Activated CD8-positive, alpha-beta memory T cell treated with anti-CD3 and anti-CD28 coated beads, Interleukin-2, amount 50 U/mL, for 48 hours (primary cell): ENCODE results near the gene RALGAPB.
"Not testable (repeated sequence)": the region's sequence is repeated elsewhere in the genome, so short reads cannot be mapped to it uniquely, and the experiment has no call there.

ENCODE experiments used
- DNase-seq: peaks from one replicate; pipeline ENCODE4 v3.0.0-alpha.2; 2020

RALGAPB gene

DNA sequence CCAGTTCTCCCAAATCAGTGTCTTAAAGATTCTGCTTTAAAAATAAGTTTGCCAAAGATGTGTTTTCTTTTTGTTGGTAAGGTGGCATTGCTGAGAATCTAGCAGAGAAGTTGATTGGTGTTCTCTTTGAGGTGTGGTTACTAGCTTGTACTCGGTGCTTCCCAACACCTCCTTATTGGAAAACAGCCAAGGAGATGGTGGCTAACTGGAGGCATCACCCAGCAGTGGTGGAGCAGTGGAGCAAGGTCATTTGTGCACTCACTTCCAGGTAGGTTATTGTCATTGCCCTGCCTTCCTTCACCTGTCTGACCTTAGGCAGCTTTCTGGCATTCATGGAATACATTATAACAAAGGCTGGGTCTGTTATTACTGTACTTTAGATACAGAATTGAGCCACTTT, 26.7 kb downstream of the RALGAPB start:
- no peak for DNase-seq

DNA sequence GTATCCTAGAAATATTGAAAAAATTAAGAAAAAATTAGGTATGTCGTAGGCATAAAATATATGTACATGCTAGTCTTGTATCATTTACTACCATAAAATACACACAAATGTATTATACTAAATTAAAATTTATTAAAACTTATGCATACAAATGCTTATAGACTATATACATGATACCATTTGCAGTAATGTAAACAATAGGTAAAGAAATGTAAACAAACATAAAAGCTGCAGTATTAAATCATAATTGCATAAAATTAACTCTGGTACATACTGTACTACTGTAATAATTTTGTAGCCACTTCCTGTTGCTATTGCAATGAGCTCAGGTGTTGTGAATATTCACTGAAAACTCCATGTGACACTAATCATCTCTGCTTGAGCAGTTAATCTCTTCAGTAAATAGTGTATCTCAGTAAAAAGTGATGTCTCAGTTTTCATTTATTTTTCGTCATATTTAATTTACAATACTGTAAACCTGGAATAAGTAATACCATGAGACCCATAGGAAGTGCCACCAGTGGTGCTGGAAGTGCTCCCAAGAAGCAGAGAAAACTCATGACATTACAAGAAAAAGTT, 29.3 kb downstream of the RALGAPB start:
- no peak for DNase-seq

DNA sequence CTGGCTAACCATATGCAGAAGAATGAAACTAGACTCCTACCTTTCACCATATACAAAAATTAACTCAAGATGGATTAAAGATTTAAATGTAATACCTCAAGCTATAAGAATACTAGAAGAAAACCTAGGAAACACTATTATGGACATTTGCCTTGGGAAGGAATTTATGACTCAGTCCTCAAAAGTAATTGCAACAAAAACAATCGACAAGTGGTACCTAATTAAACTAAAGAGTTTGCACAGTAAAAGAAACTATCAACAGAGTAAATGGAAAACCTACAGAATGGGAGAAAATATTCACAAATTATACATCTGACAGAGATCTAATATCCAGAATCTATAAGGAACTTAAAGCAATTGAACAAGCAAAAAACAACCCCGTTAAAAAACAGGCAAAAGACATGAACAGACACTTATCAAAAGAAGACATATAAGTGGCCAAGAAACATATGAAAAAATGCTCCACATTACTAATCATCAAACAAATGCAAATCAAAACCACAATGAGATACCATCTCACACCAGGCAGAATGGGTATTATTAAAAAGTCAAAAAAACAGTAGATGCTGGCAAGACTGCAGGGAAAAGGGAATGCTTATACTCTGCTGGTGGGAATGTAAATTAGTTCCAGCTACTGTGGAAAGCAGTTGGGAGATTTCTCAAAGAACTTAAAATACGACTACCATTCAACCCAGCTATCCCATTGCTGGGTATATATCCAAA, 31.9 kb downstream of the RALGAPB start:
- no peak for DNase-seq

DNA sequence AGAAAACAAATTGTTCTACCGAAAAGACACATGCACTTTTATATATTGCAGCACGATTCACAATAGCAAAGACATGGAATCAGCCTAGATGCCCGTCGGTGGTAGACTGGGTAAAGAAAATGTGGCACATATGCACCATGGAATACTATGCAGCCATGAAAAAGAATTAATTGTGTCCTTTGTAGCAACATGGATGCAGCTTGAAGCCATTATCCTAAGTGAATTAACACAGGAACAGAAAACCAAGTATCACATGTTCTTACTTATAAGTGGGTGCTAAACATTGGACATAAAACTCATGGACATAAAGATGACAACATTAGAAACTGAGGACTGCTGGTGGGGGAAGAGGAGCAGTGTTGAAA, 32.4 kb downstream of the RALGAPB start:
- DNase-seq, result no peak

DNA sequence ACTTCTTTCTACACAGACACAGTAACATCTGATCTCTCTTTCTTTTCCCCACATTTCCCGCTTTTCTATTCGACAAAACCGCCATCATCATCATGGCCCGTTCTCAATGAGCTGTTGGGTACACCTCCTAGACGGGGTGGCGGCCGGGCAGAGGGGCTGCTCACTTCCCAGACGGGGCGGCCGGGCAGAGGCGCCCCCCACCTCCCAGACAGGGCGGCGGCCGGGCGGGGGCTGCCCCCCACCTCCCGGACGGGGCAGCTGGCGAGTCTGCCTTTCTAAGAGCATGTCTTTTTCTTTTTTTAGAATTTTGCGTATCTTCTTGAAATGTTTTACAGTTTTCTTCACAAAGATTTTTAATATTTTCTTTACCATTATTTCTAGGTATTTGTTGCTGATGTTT, 39.1 kb downstream of the RALGAPB start:
- DNase-seq, result not testable (repeated sequence)

DNA sequence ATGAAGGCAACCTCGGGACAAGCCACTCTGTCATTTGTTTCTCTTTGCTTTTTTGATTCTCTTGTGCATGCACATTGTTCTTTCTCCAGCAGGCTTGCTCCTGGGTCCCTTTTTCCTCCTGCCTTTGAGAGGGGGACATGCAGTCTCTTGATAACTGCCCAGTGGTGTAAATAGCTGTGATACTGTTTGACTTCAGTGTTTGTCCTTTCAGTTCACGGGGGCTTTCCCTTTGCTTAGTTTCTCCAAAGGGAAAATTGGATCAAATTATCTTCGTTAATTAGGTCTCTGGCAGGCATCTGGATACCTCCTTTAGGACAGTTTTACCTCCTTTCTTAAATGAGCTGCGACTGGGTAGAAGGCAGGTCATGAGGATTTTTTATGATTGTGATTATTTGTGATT, 41.5 kb downstream of the RALGAPB start:
- DNase-seq, result no peak

DNA sequence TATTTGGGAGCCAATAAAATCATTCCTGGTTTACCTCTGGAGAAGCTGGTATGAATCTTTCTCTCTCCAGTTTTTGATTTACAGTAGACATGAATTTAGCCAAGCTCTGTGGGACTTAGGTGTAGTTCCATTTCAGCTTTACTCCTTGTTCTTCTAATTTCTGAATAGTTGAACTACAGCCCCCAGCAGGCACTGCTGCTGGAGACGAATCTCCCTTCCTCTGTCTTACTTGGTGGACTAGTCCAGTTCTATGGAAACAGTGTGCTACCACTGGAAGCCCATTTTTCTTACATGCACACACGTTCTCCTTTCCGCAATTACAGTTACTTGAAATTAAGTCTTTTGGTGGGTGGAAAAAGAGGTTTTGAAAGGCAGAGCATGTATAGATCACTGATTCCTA, 42.3 kb downstream of the RALGAPB start:
- DNase-seq, result no peak

DNA sequence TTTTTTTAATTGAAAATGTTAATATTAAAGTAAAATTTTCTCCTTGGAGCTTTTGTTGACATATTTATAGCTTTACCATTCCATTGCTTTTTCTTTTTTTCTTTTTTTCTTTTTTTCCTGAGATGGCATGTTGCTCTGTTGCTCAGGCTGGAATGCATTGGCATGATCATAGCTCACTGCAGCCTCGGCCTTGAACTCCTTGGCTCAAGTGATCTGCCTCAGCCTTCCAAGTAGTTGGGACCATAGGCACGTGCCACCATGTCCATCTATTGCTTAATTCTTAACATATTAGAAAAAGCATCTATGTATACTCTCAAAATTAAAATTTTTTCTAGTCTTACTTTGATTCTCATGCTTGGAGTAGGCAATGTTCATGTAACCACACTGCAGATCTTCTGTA, 43.0 kb downstream of the RALGAPB start:
- DNase-seq, result no peak

DNA sequence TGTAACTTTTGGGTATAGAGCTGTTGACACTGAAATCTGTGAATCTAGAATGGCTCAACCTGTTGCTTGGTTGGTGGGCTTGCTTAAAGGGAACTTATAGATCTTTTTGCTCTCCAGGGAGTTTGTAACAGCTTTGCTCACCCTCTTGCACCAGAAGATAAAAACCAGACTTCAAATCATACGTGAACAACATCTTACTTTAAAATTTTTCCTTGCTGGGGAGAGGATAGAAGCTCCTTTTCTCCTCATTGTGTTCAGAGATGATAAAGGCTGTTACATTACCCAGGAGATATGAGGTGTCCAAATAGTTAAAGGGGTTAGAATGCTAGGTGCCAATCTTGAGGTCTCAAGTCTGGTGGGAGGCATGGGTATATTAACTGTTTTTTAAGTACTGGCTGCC, 46.8 kb downstream of the RALGAPB start:
- no peak for DNase-seq

DNA sequence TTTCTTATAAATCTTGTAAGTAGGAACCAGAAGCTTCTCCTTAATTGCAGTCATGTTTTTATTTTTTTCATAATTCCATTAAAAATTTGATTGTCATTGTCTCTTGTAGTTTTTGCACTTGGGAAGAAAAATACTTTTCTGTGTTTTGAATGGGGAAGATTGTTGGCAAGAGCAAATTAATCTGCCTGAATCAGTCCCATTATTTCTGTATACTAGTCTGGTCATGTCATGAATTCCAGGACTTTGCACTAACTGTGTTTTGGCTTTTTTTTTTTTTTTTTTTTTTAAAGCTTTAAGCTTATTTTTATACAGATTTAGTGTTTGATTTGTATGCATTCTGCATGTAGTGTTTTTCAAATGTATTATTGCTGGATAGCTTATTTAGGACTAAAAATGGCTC, 47.6 kb downstream of the RALGAPB start:
- no peak for DNase-seq

DNA sequence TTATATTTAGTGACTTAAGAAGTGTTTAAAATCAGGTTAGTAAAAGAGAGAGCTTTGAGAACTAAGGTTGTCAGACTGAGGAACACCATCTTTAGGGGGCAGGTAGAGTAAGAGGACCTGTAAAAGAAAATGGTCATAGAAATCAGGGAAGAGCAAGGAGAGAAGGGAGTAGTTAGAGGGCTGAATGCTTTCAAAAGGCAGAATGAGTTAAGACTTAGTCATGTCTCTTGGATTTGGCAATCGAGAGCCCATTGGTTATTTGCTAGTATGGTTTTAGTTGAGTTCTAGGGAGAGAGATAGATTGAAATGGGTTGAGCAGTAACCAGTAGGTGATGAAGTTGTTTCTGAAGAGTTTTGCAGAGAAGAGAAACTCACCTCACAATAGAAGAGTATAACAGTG, 51.1 kb downstream of the RALGAPB start:
- no peak for DNase-seq

DNA sequence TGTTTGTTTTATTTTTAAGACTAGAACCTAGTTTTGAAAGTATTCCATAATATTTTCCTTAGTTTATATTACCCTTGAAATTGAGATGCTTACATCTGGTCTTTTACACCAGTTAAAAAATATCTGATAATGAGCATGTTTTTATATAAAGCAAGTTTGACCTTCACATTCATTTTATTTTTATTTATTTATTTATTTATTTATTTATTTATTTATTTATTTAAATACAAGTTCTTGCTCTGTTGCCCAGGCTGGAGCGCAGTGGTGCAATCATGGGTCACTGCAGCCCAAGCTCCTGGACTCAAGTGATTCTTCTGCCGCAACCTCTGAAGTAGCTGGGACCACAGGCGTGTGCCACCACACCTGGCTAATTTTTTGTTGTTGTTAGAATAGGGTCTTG, 55.5 kb downstream of the RALGAPB start:
- no peak for DNase-seq

DNA sequence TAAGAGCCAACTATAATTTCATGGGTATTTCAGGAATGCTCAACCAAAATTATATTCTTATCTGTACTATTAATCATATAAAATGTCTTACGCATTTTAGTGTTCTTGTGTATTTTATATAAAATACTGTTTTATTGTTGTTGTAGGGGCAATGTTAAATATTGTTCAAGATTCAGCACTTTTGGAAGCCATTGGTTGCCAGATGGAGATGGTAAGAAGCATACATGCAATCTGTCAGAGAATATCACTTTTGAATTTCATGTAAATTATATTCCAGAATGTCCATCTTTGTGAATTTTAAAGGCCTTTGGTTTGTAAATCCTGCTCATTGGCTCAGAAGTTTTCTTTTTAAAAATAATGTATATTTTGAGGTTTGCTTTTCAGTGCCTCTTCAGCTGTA, 58.4 kb downstream of the RALGAPB start:
- DNase-seq, result no peak

DNA sequence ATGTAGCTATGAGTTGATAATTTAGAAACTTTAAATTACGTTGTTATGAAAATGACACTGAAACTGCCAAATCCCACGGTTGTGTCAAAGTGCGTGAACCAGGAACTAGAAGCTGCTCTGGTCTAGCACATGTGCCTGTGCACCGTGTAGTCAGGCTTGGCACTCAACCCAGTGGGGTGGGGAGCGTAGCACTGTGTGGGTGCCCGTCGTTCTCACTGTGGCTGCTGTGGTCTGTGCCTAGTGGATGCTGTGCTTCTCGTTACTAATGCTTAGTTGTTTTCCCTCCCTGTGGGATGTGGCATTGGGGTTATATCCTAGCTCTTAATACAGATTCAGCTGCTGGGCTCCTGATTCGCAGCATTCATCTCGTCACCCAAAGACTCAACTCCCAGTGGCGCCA, 62.1 kb downstream of the RALGAPB start:
- peak; percentile 59 for DNase-seq

DNA sequence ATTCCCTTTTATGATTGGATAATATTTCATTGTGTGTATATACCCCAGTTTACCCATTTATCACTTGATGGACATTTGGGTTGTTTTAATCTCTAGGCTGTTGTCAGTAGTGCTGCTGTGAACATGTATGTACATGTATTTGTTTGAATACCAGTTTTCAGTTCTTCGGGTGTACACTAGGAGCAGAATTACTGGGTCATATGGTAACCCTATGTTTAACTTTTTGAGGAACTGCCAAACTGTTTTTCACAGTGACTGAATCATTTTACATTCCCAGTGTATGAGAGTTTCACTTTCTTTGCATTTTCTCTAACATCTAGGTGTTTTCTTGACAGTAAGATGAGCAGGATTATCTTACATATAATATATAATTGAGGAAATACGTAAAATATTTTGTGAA, 63.7 kb downstream of the RALGAPB start:
- DNase-seq, result no peak

DNA sequence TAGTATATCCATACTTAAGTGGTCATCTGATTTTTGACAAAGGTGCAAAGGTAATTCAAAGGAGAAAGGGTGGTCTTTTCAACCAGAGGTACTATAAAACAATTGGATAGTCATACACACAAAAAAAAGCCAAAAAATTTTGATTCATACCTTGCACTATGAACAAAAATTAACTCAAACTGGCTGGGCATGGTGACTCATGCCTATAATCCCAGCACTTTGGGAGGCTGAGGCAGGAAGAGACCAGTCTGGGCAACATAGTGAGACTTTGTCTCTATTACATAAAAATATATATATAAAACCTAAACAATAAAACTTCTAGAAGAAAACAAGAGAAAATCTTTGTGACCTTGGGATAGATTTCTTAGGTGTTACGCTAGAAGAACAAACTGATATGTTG, 64.5 kb downstream of the RALGAPB start:
- no peak for DNase-seq

DNA sequence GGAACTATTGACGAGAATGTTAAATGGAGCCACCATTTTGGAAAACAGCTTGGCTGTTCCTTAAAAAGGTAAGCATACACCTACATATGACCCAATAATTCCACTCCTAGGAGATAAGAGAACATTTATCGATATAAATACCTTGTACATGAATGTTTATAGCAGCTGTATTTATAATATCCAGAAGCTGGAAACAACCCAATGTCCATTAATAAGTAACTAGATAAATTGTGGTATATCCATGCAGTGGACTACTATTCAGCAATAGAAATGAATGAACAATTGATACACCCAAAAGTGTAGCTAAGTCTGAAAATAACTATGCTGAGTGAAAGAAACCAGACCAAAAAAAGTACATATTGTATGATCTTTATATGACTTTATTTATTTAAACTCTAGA, 66.1 kb downstream of the RALGAPB start:
- DNase-seq, result no peak

DNA sequence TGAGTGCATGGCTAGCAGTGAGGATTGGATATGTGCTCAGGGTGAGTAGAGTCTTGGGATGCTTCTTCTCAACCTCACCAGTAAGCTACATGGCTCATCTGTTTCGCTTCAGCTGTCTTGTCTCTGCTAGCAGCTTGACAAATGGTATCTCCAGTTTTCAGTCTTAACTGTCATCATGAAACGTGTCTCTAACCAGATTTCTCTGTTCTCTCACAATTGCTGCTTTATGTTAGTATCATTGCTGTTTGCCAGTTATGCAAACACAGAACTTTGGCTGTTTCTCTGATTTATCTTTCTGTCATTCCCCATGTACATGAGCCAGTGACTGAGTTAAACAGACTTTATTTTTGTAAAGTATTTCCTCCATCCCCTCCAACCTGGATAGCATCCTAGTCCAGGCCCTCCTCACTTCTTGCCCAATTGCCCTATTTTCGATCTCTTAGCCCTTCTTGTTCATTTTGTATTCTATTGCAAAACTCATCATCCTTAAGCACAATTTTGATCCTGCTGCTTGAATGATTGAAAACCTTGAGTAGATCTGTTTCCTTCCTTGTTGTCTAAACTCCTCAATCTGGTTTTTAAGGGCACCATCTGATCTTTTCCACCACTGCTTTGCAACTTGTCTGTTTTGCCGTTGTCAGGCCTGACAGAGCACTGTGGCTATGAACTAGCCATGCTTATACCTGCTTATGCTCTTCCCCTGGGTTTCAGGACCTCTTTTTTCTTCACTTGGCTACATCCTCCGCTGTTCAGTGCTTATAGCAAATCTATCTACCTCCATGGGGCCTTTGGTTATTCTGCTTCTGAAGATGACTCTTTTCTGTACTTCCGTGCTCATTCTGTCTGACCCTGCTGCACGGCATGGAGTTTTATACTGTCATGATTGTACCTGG, 70.6 kb downstream of the RALGAPB start:
- no peak for DNase-seq

DNA sequence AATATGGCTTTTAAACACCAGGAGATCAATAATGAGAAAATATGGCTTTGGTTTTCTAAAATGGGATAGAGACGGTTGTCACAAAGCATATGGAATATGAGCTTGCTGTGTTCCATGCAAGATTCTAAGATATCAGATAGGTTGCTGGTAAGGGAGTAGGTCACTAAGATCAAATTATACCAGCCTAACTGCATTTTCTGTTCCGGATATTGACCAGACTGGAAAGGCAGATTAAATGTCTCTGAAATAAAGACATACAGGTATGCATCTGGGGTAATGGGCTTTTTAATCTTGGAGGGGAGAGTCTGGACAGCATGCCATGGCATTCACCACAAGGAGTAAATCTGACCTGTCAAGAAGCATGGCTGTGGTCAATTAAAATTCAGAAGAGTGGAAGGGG, 73.1 kb downstream of the RALGAPB start:
- DNase-seq, result no peak

DNA sequence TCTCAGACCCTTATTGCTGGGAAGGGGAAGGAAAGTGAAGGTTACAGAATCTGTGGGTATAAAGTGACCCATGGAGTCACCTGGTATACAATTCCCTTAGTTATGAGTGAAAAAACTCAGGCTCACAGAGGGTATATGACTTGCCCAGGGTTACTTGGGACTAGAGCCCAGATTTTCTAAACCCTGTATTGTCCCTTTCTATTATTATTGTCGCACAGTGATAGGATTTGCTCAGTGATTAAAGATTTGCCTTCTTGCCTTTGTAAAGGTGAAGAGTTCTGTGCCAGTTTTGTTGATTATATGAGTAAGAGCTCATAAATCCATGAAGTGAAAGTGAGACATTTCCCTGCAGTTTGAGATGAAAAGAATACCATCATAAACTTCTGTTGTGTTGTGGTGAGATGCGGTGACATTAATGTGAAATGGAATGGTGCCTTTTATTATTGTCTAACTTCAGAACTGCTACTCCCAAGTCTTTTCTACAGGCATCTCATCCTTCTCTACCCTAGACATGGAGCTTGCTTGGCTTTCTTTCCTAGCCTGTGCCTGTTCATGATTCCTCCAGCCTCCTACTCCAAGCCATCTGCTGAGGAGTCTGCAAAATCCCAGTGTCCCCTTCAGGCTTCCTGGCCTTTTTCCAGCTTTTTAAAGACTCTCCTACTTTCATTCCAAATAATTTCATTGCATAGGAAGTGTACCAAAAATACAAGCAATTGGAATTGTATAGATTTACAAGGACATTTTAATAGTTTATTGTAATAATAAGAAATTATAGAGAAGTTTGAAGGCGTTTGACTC, 74.8 kb downstream of the RALGAPB start:
- no peak for DNase-seq

DNA sequence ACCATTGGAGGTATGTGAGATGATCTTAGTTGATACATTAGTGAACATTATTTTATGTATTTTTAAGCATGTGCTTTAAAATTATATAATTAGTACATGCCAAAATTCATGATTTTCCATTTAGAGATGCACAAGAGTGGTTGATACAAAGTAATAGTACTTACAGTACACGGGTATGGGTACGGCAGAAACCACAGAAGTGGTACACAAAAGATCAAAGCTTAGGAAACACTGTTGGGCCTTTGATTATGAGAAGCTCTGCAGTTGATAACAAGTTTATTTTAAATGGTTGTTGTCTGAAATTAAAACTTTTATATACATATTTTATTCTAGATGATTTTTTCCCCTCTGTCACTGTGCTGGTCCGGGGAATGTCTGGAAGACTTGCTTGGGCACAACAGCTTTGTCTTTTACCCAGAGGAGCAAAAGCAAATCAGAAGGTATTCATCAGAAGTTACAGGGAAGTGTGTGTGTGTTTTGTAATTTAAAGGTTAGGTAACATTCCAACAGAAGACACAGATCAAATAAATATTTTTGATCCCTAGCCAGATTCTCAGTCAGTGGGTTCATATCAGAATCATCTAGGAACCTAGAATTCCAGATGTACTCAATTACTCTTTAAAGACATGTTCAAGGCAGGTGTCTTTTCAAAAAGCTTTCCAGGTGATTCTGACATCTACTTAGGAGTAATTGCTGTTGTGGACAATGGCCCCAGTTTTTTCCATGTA, 75.9 kb downstream of the RALGAPB start:
- no peak for DNase-seq

DNA sequence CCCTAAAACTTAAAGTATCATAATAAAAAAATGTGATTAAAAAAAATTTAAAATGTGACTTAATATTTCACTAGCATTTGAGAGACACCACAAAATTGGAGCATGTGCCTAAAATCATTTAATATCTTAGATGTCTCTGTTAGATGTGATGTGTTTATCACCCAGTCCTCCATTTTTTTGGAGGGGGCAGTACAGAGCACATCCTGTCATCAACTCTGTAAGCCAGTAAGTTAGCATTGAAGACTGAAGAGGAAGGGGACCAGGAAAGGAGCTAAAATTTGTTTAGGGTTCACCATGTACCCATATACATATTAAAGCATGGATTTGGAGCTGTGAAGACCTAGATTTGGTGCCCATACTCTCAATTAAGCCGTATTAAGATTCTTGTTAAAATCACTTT, 77.6 kb downstream of the RALGAPB start:
- DNase-seq, result no peak
